H9 (cell line): ENCODE data around the gene HPCAL4. TPM values are rescaled to one million over a fixed set of nuclear protein-coding genes. Genes with fewer than 3 reads are reported as not detected.

Experiments used
- DNase-seq: peaks from one replicate; pipeline ENCODE4 v3.0.0-alpha.2; 2017
- H2AFZ ChIP-seq: one replicate; pipeline ENCODE4 v1.6.1; 2013; ENCODE audit warnings: mild to moderate bottlenecking, low read length, control low read depth, moderate library complexity
- H2AK5ac ChIP-seq: 2 replicates; pipeline ENCODE4 v1.6.1; 2013; ENCODE audit warnings: low read length, control low read depth, mixed read lengths; ENCODE audit not compliant: insufficient read length
- H2BK120ac ChIP-seq: one replicate; pipeline ENCODE4 v1.6.1; 2013; ENCODE audit warnings: low read depth, mild to moderate bottlenecking, low read length, control low read depth, inconsistent platforms; ENCODE audit not compliant: poor library complexity, severe bottlenecking
- H2BK12ac ChIP-seq: 2 replicates; pipeline ENCODE4 v1.6.1; 2013; ENCODE audit warnings: low read length, control low read depth, mixed read lengths, low read depth; ENCODE audit not compliant: insufficient read length
- H2BK15ac ChIP-seq: 2 replicates; pipeline ENCODE4 v1.6.1; 2013; ENCODE audit warnings: low read depth, low read length, control low read depth
- H2BK20ac ChIP-seq: one replicate; pipeline ENCODE4 v1.6.1; 2013; ENCODE audit warnings: low read depth, mild to moderate bottlenecking, low read length, control low read depth, inconsistent platforms; ENCODE audit not compliant: poor library complexity, severe bottlenecking
- H2BK5ac ChIP-seq: 2 replicates; pipeline ENCODE4 v1.6.1; 2013; ENCODE audit warnings: low read length, control low read depth, mixed read lengths; ENCODE audit not compliant: insufficient read length
- H3K14ac ChIP-seq: 2 replicates; pipeline ENCODE4 v1.6.1; 2013; ENCODE audit warnings: low read length, control low read depth; ENCODE audit not compliant: insufficient read depth
- H3K18ac ChIP-seq: 2 replicates; pipeline ENCODE4 v1.6.1; 2013; ENCODE audit warnings: low read depth, mild to moderate bottlenecking, mixed read lengths, low read length, control low read depth; ENCODE audit not compliant: insufficient read length
- H3K23ac ChIP-seq: 2 replicates; pipeline ENCODE4 v1.6.1; 2013; ENCODE audit warnings: low read length, control low read depth, mixed read lengths, low read depth; ENCODE audit not compliant: insufficient read length
- H3K23me2 ChIP-seq: 2 replicates; pipeline ENCODE4 v1.6.1; 2013; ENCODE audit warnings: low read depth, mild to moderate bottlenecking, mixed read lengths, low read length, control low read depth; ENCODE audit not compliant: insufficient read length, poor library complexity, severe bottlenecking
- H3K27ac ChIP-seq: 2 replicates; pipeline ENCODE4 v1.5.1; 2013; ENCODE audit warnings: low read length, control low read depth, mixed read lengths, low read depth; ENCODE audit not compliant: insufficient read length
- H3K27me3 ChIP-seq: 2 replicates; pipeline ENCODE4 v1.6.1; 2013; ENCODE audit warnings: low read length, control low read depth, inconsistent platforms; ENCODE audit not compliant: insufficient read depth
- H3K4ac ChIP-seq: 2 replicates; pipeline ENCODE4 v1.6.1; 2013; ENCODE audit warnings: low read depth, mild to moderate bottlenecking, control low read depth, inconsistent platforms, low read length, moderate library complexity
- H3K4me1 ChIP-seq: 2 replicates; pipeline ENCODE4 v1.6.1; 2013; ENCODE audit warnings: low read length, control low read depth, inconsistent platforms; ENCODE audit not compliant: insufficient read depth
- H3K4me2 ChIP-seq: 2 replicates; pipeline ENCODE4 v1.6.1; 2013; ENCODE audit warnings: low read length, control low read depth, mixed read lengths; ENCODE audit not compliant: insufficient read length, insufficient read depth
- H3K56ac ChIP-seq: 2 replicates; pipeline ENCODE4 v1.6.1; 2013; ENCODE audit warnings: low read depth, mild to moderate bottlenecking, mixed read lengths, low read length, control low read depth; ENCODE audit not compliant: insufficient read length
- H3K79me1 ChIP-seq: 2 replicates; pipeline ENCODE4 v1.6.1; 2013; ENCODE audit warnings: low read depth, mild to moderate bottlenecking, moderate library complexity, low read length, control low read depth, inconsistent platforms; ENCODE audit not compliant: insufficient read depth, poor library complexity, severe bottlenecking
- H3K79me2 ChIP-seq: 2 replicates; pipeline ENCODE4 v1.6.1; 2013; ENCODE audit warnings: low read length, control low read depth, inconsistent platforms; ENCODE audit not compliant: insufficient read depth
- H3K9ac ChIP-seq: 2 replicates; pipeline ENCODE4 v1.6.1; 2013; ENCODE audit warnings: low read length, control low read depth, mixed read lengths; ENCODE audit not compliant: insufficient read length; ENCODE audit errors: extremely low read depth
- H3K9me3 ChIP-seq: one replicate; pipeline ENCODE4 v1.6.1; 2013; ENCODE audit warnings: low read depth, low read length, inconsistent platforms; ENCODE audit not compliant: control insufficient read depth
- H3T11ph ChIP-seq: one replicate; pipeline ENCODE4 v1.6.1; 2013; ENCODE audit warnings: mild to moderate bottlenecking, low read length, control low read depth, inconsistent platforms
- H4K20me1 ChIP-seq: one replicate; pipeline ENCODE4 v1.6.1; 2013; ENCODE audit not compliant: control insufficient read depth, insufficient read length, insufficient read depth
- H4K5ac ChIP-seq: 2 replicates; pipeline ENCODE4 v1.6.1; 2013; ENCODE audit warnings: low read depth, mild to moderate bottlenecking, mixed read lengths, low read length, control low read depth; ENCODE audit not compliant: insufficient read length
- H4K8ac ChIP-seq: replicated peaks from 2 replicates; pipeline ENCODE4 v1.6.1; 2013; ENCODE audit warnings: low read length, control low read depth, mixed read lengths, low read depth; ENCODE audit not compliant: insufficient read length
- H4K91ac ChIP-seq: 2 replicates; pipeline ENCODE4 v1.6.1; 2013; ENCODE audit warnings: low read depth, mild to moderate bottlenecking, moderate library complexity, mixed read lengths, low read length, control low read depth; ENCODE audit not compliant: insufficient read length
- H3K27ac Mint-ChIP-seq, 3 experiments: 2 replicates in 2 of 3; 3 replicates in 1 of 3; pipeline ENCODE4 v1.8.0; 2020 to 2021; ENCODE audit warnings: mixed read lengths in 3 of 3, mild to moderate bottlenecking in 1 of 3, moderate library complexity in 1 of 3
- H3K27me3 Mint-ChIP-seq: 2 replicates; pipeline ENCODE4 v1.8.0; 2021; ENCODE audit warnings: low read depth, mild to moderate bottlenecking, moderate library complexity, mixed read lengths
- H3K36me3 Mint-ChIP-seq, 3 experiments: 2 replicates in 2 of 3; 3 replicates in 1 of 3; pipeline ENCODE4 v1.8.0; 2020 to 2021; ENCODE audit warnings: low read depth in 3 of 3, mixed read lengths in 3 of 3; ENCODE audit not compliant: insufficient read depth in 1 of 3
- H3K4me1 Mint-ChIP-seq, 2 experiments: 2 replicates each; pipeline ENCODE4 v1.8.0; 2020; ENCODE audit warnings: mixed read lengths in 2 of 2
- H3K4me3 Mint-ChIP-seq, 2 experiments: 2 replicates in 1 of 2; 3 replicates in 1 of 2; pipeline ENCODE4 v1.8.0; 2020 to 2021; ENCODE audit warnings: mild to moderate bottlenecking in 2 of 2, mixed read lengths in 2 of 2, moderate library complexity in 1 of 2
- H3K9me3 Mint-ChIP-seq, 2 experiments: 2 replicates in 1 of 2; 3 replicates in 1 of 2; pipeline ENCODE4 v1.8.0; 2020; ENCODE audit warnings: mild to moderate bottlenecking in 2 of 2, mixed read lengths in 2 of 2, moderate library complexity in 1 of 2
- WGBS: extraction: QIAGEN DNeasy Blood & Tissue Kit; methylation state at CpG from one replicate; pipeline ENCODE4 v1.1.7; 2013; ENCODE audit warnings: missing lambda C conversion rate, low lambda C conversion rate, mixed read lengths; ENCODE audit not compliant: insufficient read length; ENCODE audit errors: extremely low coverage; 5-methylcytosine and 5-hydroxymethylcytosine counted together
- total RNA-seq: library from RNA; stranded (reverse); gene quantifications from 2 replicates; pipeline ENCODE4 v1.2.1, GENCODE V29; 2021
- TF ChIP-seq, protein P1 (sequence below): fragments of 200-600 bp; sonication (generic); conservative IDR thresholded peaks from 3 replicates; pipeline ENCODE4 v1.8.0; 2021; ENCODE audit warnings: antibody characterized with exemption, mild to moderate bottlenecking

Gene HPCAL4
- total RNA-seq, 1 experiment from 2014 or later: 0.15 TPM

- no peak overlapping the region for H2AK5ac ChIP-seq
- no peak overlapping the region for H2BK120ac ChIP-seq
- H3K18ac ChIP-seq: no peak overlapping the region
- no peaks in the 10 kb centered on the region for H3K23me2 ChIP-seq
- H3K27me3 ChIP-seq: peaks cover 87% of the 10 kb centered on the region
- H2BK15ac ChIP-seq: no peak overlapping the region; the same call in 1 of the 2 replicates
- no peak overlapping the region for H3K23ac ChIP-seq
- peak; percentile 50 for DNase-seq
- no peak overlapping the region for H3K9ac ChIP-seq
- no peak overlapping the region for H2AFZ ChIP-seq
- no peak overlapping the region for H3K27ac ChIP-seq
- Mint-ChIP-seq H3K27ac (no peak overlapping the region), H3K4me3 (no peak overlapping the region), H3K4me1 (no peaks in the 10 kb centered on the region), H3K9me3 (peaks cover 0 to 2% of the 10 kb centered on the region in 2 experiments; a peak in 3 of 5 replicates), H3K36me3 (no peaks in the 10 kb centered on the region), H3K27me3 (peaks cover 99% of the 10 kb centered on the region)
- no peak overlapping the region for H2BK5ac ChIP-seq
- TF ChIP-seq, protein P1, sequence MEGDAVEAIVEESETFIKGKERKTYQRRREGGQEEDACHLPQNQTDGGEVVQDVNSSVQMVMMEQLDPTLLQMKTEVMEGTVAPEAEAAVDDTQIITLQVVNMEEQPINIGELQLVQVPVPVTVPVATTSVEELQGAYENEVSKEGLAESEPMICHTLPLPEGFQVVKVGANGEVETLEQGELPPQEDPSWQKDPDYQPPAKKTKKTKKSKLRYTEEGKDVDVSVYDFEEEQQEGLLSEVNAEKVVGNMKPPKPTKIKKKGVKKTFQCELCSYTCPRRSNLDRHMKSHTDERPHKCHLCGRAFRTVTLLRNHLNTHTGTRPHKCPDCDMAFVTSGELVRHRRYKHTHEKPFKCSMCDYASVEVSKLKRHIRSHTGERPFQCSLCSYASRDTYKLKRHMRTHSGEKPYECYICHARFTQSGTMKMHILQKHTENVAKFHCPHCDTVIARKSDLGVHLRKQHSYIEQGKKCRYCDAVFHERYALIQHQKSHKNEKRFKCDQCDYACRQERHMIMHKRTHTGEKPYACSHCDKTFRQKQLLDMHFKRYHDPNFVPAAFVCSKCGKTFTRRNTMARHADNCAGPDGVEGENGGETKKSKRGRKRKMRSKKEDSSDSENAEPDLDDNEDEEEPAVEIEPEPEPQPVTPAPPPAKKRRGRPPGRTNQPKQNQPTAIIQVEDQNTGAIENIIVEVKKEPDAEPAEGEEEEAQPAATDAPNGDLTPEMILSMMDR: no peak
- H3K4ac ChIP-seq: no peak overlapping the region
- no CpG with 5 or more reads among the region's 62 CpGs for WGBS
- H4K20me1 ChIP-seq: no peaks in the 10 kb centered on the region
- no peaks in the 10 kb centered on the region for H3K79me2 ChIP-seq
- H3K4me2 ChIP-seq: no peak overlapping the region
- H2BK12ac ChIP-seq: no peak overlapping the region
- H3K79me1 ChIP-seq: no peaks in the 10 kb centered on the region
- H4K5ac ChIP-seq: no peak overlapping the region
- no peak overlapping the region for H3K56ac ChIP-seq
- no peak overlapping the region for H3K14ac ChIP-seq
- no peaks in the 10 kb centered on the region for H3K4me1 ChIP-seq
- no peak overlapping the region for H4K91ac ChIP-seq
- no peak overlapping the region for H2BK20ac ChIP-seq
- H3T11ph ChIP-seq: no peak overlapping the region
- H4K8ac ChIP-seq: no peak overlapping the region
- no peaks in the 10 kb centered on the region for H3K9me3 ChIP-seq
Measured at GRCh38 chr1:39683591-39684312, 7.5 kb downstream of the HPCAL4 start.
